Right renal cortex interstitium (tissue), 3 donors: ENCODE data around the gene GKN1. TPM values are rescaled to one million over a fixed set of nuclear protein-coding genes. Genes with fewer than 3 reads are reported as not detected.

Source experiments
- DNase-seq, 3 donors: peaks; one replicate each; pipeline ENCODE4 v3.0.0-alpha.2; 2013; ENCODE audit warnings: low read depth in 3 of 3, low spot score in 2 of 3
- polyA plus RNA-seq, 3 donors: library from polyadenylated mRNA; unstranded; fragments of 120-200 nt; gene quantifications; one replicate each; pipeline ENCODE4 v1.2.1, GENCODE V29; 2013; ENCODE audit not compliant: insufficient read length in 3 of 3

GKN1 gene
- polyA plus RNA-seq, 3 donors, result not detected

DNA sequence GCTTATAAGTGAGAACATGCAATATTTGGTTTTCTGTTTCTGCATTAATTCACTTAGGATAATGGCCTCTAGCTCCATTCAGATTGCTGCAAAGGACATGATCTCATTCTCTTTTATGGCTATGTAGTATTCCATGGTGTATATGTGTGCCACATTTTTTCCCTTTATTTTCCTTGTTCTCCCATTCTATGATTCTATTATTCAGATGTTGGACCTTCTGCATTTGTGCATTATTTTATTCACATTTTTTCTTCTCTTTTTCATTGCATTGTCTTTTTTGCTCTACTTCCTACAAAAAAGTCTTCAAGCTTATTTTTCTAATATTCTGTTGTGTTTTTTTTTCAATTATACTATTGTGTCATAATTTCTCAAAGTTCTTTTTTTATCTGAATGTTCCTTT, 27.4 kb downstream of the GKN1 start:
- no peak for DNase-seq

DNA sequence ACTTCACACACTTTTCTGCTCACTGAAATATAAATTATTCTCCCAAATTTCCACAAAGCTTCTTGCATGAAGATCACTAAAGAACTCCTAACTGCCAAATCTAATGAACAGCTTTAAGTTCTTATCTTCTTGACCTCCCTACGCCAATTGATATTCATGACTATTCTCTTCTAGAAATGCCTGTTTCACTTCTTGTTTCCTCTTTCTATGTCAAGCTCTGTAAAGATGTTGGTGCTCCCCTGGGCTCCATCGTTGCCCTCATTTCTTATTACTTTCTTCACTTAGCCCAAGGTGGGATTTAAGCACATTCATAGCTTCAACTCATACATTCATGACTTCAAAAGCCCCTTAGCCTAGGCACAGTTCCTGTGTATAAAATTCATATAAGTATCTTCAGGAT, 29.3 kb downstream of the GKN1 start:
- DNase-seq, result no peak

DNA sequence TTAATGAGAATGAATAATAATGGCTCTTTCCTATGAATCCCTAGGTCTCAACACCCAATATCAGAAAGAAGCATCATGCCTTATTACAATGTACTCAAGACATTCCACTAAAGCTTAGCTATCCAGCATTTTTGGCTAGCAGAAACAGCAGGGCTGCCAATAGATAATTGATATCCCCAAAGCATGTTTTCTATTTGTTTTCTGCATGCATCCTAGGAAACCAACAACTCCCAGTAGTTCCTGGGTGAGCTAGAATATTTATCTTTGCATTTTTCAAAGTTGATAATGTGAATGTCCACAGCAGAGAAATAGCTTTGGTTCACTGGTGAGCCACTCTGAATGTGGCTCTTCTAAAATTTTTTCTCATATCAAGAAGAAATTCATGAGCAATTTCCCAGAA, 32.7 kb downstream of the GKN1 start:
- no peak for DNase-seq

DNA sequence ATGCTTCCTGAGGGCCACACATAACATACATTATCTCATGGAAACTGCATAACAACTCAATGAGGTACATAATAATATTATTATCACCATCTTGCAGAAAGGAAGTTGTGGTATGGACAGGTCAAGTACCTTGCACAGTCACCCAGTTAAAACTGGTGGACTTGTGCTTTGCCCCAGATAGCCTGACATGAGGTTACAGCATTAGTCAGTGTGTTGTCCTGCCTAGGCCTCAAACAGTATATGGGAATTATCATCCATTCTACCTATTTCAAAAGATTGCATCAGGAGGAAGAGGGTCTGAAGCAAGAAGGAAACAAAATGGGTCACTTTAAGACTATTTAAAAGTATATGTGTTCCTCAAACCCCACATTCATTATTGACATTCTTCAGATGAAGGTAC, 33.2 kb downstream of the GKN1 start:
- DNase-seq, result no peak

DNA sequence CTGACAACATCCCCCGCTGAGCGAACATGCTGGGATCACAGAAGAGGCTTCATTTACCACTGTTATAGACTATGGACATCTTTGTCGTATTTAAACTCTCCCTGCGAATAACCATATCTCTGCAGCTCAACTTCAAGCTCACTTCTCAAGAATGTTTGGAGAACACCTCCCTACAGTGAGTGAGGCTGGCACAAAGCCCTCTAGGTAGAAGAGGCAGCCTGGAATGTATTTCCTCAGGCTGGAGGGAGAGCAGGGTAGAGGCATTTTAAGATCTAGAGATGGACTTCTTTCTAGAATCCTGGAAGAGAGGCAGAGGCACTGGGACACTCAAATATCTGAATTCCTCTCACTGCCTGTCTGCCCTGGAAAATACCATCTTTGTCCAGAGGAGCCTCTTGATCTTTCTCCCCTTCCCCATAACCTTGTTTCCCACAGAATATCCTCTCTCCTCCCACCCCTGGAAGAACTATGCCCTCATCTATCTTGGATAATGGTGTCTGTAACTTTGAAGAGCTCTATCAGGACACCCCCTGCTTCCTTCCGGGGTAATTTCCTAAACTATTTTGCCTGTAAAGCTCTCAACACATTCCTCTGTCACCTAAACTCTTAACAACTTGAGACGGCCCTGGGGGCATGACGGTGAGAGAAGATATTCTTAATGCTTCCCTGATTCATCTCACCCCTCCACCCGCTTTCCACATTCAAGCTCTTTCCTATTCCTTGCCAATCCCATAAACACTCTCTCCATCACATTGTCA, 36.2 kb downstream of the GKN1 start:
- DNase-seq, result no peak

DNA sequence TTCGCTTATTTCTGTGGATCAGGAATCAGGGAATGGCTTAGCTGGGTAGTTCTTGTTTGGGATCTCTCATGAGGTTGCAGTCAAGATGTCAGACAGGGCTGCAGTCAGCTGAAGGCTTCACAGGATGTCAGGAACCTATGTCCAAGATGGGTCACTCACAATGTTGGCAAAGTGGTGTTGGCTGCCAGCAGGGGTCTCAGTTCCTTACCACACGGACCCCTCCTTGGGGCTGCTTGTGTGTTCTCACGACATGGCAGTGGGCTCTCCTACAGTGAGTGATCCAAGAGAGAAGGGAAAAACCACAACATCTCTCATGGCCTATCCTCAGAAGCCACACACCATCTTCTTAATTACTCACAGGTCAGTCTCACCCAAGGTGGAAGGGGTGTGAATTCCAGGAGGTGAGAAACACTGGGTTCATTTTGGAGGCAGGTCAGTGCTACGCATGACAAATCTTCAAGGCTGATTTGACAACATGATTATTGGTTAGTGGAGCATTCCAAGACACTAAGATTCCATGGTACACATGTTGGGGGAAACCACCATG, 37.2 kb downstream of the GKN1 start:
- no peak for DNase-seq

DNA sequence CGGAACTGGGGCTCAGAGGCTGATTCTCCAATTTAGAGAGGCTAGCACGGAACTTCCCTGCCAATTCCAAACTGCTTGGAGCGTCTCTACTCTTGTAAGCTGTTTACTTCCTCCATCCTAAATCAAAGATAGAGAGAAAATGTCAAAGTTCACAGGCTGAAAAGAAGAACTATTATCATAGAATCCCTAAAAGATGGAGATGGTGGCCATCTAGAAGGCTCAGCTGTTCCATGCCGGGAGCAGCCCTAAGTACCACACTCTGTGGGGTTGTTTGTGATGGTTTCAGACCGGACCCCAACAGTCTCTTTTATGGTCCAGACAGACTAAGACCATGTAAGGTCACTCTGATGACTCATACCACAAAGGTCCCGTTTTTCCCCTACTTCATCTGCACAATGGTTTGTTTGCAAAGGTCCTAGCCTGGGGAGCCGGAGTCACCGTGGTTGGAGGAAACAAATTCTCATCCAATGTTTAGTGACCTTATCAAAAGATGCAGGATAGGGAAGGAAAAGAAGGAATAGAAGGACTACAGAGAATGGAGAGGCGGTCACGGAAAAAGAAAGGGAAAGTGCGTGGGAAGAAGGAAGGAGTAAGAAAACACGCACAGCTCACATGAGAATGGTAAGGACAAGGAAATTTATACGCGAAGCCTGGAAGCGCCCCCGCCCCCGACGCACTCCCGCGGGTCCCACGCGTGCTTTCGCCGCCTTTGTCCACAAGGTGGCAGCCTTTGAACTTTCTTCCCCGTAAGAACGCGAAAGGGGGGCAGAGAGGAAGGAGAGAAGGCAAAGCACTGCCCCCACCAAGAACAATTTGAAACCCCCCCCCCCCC, 38.1 kb downstream of the GKN1 start:
- DNase-seq, result peak in 1 of 3 donors; percentile 62

DNA sequence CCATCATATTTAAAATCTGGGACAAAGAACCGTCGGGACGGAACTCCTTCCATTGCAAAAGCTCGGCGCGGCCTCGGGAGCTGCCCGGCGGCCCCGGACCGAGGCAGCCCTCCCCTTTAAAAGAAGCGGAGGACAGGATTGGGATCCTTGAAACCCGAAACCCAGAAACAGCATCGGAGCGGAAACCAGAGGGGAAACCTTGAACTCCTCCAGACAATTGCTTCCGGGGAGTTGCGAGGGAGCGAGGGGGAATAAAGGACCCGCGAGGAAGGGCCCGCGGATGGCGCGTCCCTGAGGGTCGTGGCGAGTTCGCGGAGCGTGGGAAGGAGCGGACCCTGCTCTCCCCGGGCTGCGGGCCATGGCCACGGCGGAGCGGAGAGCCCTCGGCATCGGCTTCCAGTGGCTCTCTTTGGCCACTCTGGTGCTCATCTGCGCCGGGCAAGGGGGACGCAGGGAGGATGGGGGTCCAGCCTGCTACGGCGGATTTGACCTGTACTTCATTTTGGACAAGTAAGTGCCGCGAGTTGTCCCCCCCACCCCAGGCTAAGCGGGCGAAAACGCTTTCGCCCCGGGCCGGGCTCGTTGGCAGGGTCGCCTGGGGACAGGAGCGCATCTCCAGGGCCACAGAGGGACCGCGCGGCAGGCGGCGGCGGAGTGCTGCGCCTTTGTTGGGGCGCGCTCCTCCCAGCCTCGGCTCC, 38.9 kb downstream of the GKN1 start, which contains the start of gene ANTXR1:
TSS of gene ANTXR1 (plus strand) at position 38 of the 698 bp plus-strand sequence. CDS start at position 359, 321 bp downstream.
- DNase-seq, result peak in 2 of 3 donors; percentile 74

DNA sequence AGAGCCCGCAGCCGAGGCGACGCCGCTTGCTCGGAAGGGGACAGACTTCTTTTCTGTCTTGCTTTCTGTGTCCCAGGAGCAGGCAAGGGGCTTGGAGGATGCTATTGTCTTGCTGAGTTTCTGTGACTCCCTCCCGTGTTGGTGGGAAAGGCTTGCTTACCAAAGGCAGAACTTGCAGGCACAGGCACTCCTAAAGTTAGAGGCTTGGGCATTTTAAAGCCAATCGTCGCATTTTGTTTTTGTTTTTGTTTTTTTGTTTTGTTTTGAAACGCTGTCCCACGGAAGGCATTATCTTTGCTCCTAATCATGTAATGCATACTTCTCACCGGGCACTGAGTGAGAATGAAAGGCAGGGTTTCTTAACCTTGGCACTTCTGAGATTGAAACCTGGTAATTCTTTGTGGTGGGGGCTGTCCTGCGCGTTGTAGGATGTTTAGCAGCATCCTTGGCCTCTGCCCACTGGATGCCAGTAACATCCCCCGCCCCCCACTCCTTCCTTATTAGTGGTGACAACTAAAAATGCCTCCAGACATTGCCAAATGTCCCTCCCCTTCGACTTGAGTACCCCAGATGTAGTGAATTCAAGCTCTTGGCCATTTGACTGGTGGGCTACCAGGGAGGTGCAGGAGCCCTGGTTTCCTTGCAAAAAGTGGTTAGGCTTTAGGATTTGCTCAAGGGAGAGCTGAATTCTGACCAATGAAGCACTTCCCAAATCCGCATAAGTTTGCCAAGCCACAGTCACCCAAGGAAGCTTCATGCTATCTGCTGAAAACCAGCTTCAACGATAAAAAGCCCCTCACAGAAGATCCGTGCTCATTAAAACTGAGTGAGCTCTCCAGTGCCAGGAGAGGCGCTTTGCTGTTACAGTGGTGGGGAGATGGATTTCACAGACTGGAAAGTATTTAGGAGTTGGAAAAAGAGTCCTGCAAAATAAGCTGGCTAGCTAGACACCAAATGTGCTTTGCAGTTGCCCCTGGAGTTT, 39.7 kb downstream of the GKN1 start:
- DNase-seq, result peak in 1 of 3 donors; percentile 27

DNA sequence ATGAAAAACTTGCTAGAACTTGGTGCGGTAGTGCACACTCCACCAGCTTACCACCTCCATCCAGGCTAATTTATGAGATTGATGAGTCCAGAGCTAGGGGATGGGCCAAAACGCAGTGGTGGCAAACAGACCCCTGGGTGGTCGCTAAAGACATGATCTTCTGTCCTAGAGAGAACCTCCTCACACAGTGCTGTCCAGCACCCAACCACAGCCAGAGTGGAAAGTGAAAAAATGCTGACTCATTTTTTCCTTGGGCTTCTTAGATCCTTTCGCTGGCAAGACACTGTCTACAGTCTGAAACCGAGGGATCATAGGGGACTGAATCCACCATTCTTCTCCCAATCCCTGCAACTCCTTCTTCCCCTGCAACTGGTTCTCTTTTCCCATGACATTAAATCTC, 42.6 kb downstream of the GKN1 start:
- DNase-seq, result no peak

DNA sequence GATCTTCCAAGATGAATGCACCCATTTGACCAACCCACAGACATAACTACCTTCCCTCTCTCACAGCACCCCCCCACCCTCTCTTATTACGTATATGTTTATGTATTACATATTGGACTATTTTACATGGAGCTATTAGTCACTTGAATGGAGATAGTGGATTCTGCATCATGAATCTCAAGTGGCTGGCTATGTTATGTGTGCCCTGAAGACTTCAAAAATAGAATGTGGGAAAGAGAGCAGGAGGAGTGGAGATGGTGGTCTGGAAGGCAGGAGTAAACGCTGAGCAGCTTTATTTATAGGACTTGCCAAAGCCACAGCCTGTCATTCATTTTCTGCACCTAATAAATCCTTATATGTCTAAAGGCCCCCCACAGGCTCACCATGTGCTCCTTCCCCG, 43.4 kb downstream of the GKN1 start:
- no peak for DNase-seq

DNA sequence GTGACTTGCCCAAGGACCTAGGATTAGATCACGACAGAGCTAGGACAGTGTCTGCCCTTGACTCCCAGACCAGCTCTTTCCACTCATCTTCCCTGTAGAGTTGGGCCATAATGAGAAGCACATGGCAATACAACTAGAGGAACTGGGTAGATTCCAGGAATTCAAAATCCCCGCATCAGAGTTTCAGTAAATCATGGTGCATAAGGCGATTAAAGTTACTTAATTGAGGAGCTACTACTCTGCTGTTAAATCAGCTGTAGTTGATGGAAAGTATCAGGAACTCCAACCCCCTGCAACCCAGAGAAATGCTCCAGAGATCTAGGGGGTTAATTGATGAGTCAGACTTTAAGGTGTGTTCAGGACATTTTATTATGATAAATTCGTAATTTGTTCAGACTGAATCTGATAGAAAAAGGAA, 44.3 kb downstream of the GKN1 start:
- no peak for DNase-seq

DNA sequence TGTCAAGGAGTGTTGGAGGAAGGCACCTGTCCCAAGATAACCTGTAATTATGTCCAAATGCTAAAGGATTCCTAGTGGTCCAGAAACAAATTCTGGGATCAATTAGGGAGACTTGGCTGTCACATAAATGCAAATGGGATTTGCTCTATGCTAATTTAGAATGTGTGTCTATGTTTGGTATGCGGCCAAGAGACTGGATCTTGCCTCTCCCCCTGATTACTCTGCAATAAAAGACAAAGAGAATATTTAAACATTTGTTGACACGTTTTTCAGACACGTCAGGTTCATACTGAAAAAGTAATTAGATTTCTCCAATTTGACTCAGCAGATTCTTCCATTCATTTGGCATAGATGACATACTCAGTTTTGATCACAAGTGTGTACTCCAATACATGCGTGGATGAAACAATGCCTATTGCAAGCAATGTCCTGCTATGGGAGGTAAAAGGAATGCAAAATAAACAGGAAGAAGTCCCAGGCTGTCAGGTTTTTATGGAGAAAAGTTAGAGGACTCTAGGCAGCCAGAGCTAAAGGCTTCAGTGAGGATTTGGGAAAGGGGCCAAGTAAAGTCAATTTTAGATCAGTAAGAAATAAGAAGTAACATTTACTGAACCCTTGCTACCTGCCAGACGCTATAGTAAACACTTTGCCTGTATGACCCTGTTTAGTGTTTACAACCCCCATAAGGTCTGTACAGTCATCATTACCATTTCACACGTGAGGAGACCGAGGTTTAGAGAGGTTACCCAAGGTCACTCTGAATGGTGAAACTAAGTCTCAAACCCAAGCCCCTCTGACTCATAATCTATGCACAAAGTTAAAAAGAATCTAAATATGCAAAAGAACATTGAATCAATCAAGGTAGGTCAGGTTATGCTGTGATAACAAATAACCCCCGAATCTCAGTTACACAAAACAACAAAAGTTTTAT, 46.3 kb downstream of the GKN1 start:
- no peak for DNase-seq

DNA sequence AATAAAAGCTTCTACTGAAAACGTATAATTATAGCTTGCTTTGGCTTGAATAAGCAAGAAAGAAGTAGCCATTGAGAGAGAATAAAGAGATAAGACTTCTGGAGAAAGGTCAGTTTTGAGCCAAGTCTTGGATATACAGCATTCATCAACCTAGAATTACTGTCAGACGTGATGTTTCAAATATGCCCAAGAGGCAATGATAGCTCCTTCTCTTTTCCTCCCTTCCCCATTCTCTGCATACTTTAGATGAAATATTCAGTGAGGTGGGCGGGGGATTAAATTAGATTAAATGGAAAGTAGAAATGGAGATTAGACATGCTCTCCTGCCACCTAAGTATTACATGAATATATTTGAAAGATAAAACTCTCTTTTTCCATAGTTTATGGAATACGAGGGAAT, 47.3 kb downstream of the GKN1 start:
- no peak for DNase-seq

DNA sequence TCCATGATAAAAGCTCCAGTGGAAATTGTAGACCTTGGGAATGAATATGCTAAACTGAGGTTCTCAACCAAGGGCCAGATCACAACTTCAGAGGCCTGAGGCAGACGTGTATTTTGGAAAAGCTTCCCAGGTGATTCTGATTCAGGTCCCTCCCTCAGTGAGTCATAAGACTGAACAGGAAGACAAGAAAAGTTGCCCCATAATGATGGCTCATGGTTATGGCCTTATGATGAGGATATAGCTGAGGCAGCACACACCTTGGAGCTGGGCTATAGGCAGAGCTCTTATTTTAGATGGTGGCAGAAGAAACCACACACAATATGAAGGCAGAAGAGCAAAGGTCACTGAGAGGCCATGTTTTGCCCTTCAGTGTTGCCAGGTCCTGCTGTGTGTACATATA, 48.1 kb downstream of the GKN1 start:
- DNase-seq, result no peak

DNA sequence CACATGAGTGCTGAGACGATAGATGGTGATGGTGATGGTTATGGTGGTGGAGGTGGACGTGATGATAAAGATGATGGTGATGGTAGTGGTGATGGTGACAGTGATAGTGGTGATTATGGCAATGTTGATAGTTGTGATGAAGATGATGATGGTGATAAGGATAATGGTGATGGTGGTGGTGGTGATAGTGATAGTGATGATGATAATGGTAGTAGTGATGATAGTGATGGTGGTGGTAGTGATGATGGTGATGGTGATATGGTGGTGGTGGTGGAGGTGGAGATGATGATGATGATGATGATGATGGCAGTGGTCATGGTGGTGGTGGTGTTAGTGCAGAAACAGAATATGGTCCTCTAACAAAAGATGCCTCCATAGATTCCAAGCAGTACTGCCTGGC, 48.8 kb downstream of the GKN1 start:
- DNase-seq, result no peak

DNA sequence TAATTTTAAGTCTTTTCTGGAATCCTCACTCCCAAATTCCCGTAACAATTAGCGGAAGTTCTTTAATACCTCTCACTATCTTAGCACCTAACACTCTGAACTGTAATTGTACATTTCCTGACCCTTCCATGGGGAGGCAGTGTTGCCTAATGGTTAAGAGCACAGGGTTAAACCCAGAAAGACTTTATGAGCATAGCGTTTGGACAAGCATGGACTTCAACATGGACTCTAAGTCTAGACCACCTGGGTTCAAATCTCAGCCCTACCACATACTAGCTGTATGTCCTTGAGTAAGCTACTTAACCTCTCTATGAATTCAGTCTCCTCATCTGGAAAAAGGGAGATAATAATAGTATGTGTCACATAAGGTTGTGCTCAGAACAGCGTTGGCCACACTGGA, 51.6 kb downstream of the GKN1 start:
- no peak for DNase-seq

DNA sequence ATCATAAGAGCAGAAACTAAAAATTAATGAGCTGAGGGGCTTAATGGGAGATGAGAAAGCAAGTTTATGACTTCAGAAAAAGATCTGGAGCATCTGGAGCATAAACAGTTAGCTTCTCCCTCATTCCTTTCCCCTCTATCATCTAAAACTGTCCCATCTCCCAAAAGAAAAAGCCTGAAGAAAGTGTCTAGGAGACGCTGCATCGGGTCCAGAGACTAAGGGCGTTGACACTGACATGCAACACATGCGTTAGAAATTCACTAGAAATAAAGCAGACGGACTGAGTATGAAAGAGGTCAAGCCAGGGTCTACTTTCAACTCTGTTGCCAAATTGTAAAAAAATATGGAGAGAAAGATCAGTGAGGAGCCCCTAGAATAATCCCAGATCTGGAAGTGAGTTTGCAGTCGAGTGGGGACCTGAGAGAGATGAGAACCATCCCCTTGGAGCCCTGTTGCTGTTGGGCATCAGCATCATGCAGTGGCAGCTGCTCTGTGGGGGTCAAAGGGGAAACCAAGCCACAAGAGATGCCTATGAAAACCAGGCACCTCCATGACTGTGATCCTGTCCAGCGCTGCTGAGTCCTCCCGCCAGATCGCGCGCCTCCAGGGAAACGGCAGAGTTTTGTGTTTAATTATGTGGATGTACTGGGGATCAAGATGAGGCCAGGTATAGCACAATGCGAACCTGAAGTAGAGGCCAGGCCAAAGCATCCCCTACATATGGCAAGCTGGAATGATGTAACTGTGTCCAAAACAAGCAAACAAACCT, 52.4 kb downstream of the GKN1 start:
- DNase-seq, result no peak
